NCI-H2081 treated with DMSO at 0.1 percent for 48 hours (cell line): ENCODE data around the gene AKR1C4.

Experiments used
- DNase-seq: peaks from one replicate; lab custom pipeline; 2025; lab: John Stamatoyannopoulos, UW

The AKR1C4 gene

DNA sequence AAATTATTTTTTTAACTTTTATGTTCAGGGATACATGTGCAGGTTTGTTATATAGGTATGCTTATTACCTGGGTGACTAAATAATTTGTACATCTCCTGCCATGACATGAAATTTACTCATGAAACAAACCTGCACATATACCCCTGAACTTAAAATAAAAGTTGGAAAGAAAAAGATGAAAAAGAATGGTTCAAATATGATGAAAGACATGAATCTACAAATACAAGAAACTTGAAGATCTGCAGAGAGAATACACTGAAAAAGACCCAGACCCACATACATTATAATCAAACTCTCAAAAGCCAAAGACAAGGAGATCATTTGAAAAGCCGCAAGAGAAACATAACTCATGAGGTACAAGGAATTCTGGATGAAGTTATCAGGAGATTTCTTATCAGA, 70.2 kb downstream of the AKR1C4 start:
- no peak for DNase-seq

DNA sequence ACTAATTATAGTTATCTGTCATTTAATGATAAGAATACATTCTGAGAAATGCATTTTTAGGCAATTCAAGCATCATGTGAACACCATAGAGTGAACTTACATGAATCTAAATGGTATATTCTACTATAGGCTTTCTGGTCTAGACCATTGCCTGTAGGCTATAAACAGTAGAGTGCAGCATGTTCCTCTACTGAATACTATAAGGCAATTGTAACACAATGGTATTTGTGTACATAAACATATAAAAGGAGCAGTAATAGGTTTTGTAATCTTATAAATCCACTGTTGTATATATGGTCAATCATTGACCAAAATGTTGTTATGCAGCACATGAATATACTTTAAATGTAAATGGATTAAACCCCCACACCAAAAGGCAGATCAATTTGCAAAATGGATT, 71.6 kb downstream of the AKR1C4 start:
- no peak for DNase-seq
